Astrocyte (in vitro differentiated cells and primary cell): ENCODE results near the gene AKT3. TPM values are rescaled to one million over a fixed set of nuclear protein-coding genes. Genes with fewer than 3 reads are reported as not detected.

Experiments used
- DNase-seq: peaks from one replicate; pipeline ENCODE4 v3.0.0-alpha.2; 2010; ENCODE audit warnings: low read depth
- FAIRE-seq: peaks from 2 replicates; lab custom pipeline; 2011; peaks lifted over from hg19 to GRCh38; lab: Jason Lieb, UNC
- H2AFZ ChIP-seq: 2 replicates; pipeline ENCODE4 v1.6.0; 2012; ENCODE audit warnings: low read depth, low read length, inconsistent platforms
- H3K27ac ChIP-seq: 2 replicates; pipeline ENCODE4 v1.5.1; 2011; ENCODE audit warnings: low read depth, low read length, inconsistent platforms
- H3K27me3 ChIP-seq: 2 replicates; pipeline ENCODE4 v1.6.0; 2011; ENCODE audit warnings: low read length, inconsistent platforms; ENCODE audit not compliant: insufficient read depth
- H3K36me3 ChIP-seq: 2 replicates; pipeline ENCODE4 v1.5.1; 2011; ENCODE audit warnings: low read length, inconsistent platforms; ENCODE audit not compliant: insufficient read depth
- H3K4me1 ChIP-seq: 2 replicates; pipeline ENCODE4 v1.5.1; 2011; ENCODE audit warnings: low read length, inconsistent platforms; ENCODE audit not compliant: insufficient read depth
- H3K4me2 ChIP-seq: 2 replicates; pipeline ENCODE4 v1.6.0; 2012; ENCODE audit warnings: low read length, inconsistent platforms
- H3K4me3 ChIP-seq: 2 replicates; pipeline ENCODE4 v1.5.1; 2011; ENCODE audit warnings: low read depth, mild to moderate bottlenecking, low read length, inconsistent platforms; ENCODE audit not compliant: insufficient read depth
- H3K79me2 ChIP-seq: 2 replicates; pipeline ENCODE4 v1.6.0; 2012; ENCODE audit warnings: mild to moderate bottlenecking, low read length, inconsistent platforms; ENCODE audit not compliant: insufficient read depth
- H3K9ac ChIP-seq: 2 replicates; pipeline ENCODE4 v1.6.0; 2012; ENCODE audit warnings: mild to moderate bottlenecking, low read length, inconsistent platforms
- H3K9me3 ChIP-seq: 2 replicates; pipeline ENCODE4 v1.5.1; 2012; ENCODE audit warnings: low read depth, mild to moderate bottlenecking, low read length, inconsistent platforms; ENCODE audit not compliant: insufficient read depth
- H4K20me1 ChIP-seq: 2 replicates; pipeline ENCODE4 v1.6.0; 2012; ENCODE audit warnings: low read length, inconsistent platforms; ENCODE audit not compliant: insufficient read depth
- H3K27ac Mint-ChIP-seq: one replicate; pipeline ENCODE4 v1.8.0; 2021; ENCODE audit warnings: mild to moderate bottlenecking, mixed read lengths; ENCODE audit not compliant: unreplicated experiment
- H3K27me3 Mint-ChIP-seq: one replicate; pipeline ENCODE4 v1.8.0; 2021; ENCODE audit warnings: low read depth, mixed read lengths; ENCODE audit not compliant: unreplicated experiment
- H3K36me3 Mint-ChIP-seq: one replicate; pipeline ENCODE4 v1.8.0; 2021; ENCODE audit warnings: low read depth, mixed read lengths; ENCODE audit not compliant: unreplicated experiment
- H3K4me1 Mint-ChIP-seq: one replicate; pipeline ENCODE4 v1.8.0; 2021; ENCODE audit warnings: low read depth, mixed read lengths; ENCODE audit not compliant: unreplicated experiment
- H3K4me3 Mint-ChIP-seq: one replicate; pipeline ENCODE4 v1.8.0; 2021; ENCODE audit warnings: mild to moderate bottlenecking, moderate library complexity, mixed read lengths; ENCODE audit not compliant: unreplicated experiment
- H3K9me3 Mint-ChIP-seq: one replicate; pipeline ENCODE4 v1.8.0; 2021; ENCODE audit warnings: mild to moderate bottlenecking, mixed read lengths; ENCODE audit not compliant: unreplicated experiment
- CTCF ChIP-seq: IDR thresholded peaks from 2 replicates; pipeline ENCODE4 v1.5.1; 2011; ENCODE audit warnings: low read depth, mild to moderate bottlenecking, inconsistent platforms, low read length, moderate library complexity; ENCODE audit not compliant: insufficient read depth
- EZH2 ChIP-seq: IDR thresholded peaks from 2 replicates; pipeline ENCODE4 v1.6.1; 2012; ENCODE audit warnings: mild to moderate bottlenecking, low read length, inconsistent platforms; ENCODE audit not compliant: insufficient read depth
- total RNA-seq: library from RNA; stranded (reverse); gene quantifications from 2 replicates; pipeline ENCODE4 v1.2.1, GENCODE V29; 2021

AKT3 gene
- total RNA-seq, 1 donor from 2014 or later, result 64.5 TPM

- peaks cover 4% of the 10 kb centered on the region for H3K36me3 ChIP-seq
- FAIRE-seq, result no peak
- Mint-ChIP-seq H3K36me3 (peaks cover 26% of the 10 kb centered on the region), H3K4me3 (no peak overlapping the region), H3K27ac (no peak overlapping the region), H3K9me3 (peaks cover 4% of the 10 kb centered on the region), H3K27me3 (no peaks in the 10 kb centered on the region), H3K4me1 (peaks cover 8% of the 10 kb centered on the region)
- no peak overlapping the region for H3K4me2 ChIP-seq
- H3K27ac ChIP-seq, result no peak overlapping the region
- H3K9me3 ChIP-seq, result peaks cover 3% of the 10 kb centered on the region
- H3K4me1 ChIP-seq, result no peaks in the 10 kb centered on the region
- H3K27me3 ChIP-seq, result no peaks in the 10 kb centered on the region
- no peak overlapping the region for H3K9ac ChIP-seq
- H3K4me3 ChIP-seq, result no peak overlapping the region
- H3K79me2 ChIP-seq, result no peaks in the 10 kb centered on the region
- no peaks in the 10 kb centered on the region for H4K20me1 ChIP-seq
- no peak for TF ChIP-seq EZH2
- no peak for TF ChIP-seq CTCF
- H2AFZ ChIP-seq, result no peak overlapping the region
- DNase-seq, result peak; percentile 54
Observed at GRCh38 chr1:243605604-243606003, 244.4 kb downstream of the AKT3 start.

- Mint-ChIP-seq H3K27me3 (no peaks in the 10 kb centered on the region), H3K36me3 (peaks cover 17% of the 10 kb centered on the region), H3K4me3 (no peak overlapping the region), H3K27ac (no peak overlapping the region), H3K4me1 (peaks cover 20% of the 10 kb centered on the region), H3K9me3 (peaks cover 4% of the 10 kb centered on the region)
- Histone ChIP-seq H2AFZ (no peak overlapping the region), H3K27ac (no peak overlapping the region), H3K27me3 (no peaks in the 10 kb centered on the region), H3K4me3 (no peak overlapping the region), H3K9me3 (peaks cover 3% of the 10 kb centered on the region), H4K20me1 (no peaks in the 10 kb centered on the region), H3K4me1 (peaks cover 13% of the 10 kb centered on the region), H3K79me2 (no peaks in the 10 kb centered on the region), H3K4me2 (no peak overlapping the region), H3K36me3 (no peaks in the 10 kb centered on the region), H3K9ac (no peak overlapping the region)
- FAIRE-seq (no peak), DNase-seq (no peak)
- TF ChIP-seq EZH2, result no peak
Observed at GRCh38 chr1:243601720-243602119, 248.3 kb downstream of the AKT3 start.

DNA sequence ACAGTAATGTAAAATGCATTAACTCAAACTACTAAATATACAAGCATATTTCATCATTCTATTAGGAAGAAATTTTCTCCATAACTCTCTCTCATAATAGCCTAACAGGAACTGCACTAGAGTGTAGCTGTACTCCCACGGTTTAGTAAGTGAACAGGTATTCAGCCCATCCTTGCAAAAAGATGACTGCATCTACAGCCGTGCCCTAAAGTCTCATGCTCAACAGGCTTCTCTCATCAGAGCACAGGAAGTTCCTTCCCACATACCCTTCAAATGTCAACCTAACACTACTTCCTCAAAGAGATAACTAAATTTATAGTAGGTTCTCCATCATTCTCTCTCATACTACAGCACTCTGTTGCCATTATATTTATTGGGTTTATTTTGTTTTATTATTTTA, 251.6 kb downstream of the AKT3 start:
- peaks cover 4% of the 10 kb centered on the region for H3K9me3 Mint-ChIP-seq
- peaks cover 5% of the 10 kb centered on the region for H3K36me3 Mint-ChIP-seq
- peak; percentile 88 for FAIRE-seq
- Histone ChIP-seq H4K20me1 (no peaks in the 10 kb centered on the region), H3K9ac (no peak overlapping the region), H3K27ac (peak overlapping the region; percentile 35), H3K9me3 (peaks cover 3% of the 10 kb centered on the region), H3K79me2 (no peaks in the 10 kb centered on the region), H3K36me3 (no peaks in the 10 kb centered on the region), H3K4me1 (peaks cover 24% of the 10 kb centered on the region), H3K27me3 (no peaks in the 10 kb centered on the region), H2AFZ (no peak overlapping the region), H3K4me2 (peak overlapping the region; percentile 37), H3K4me3 (no peak overlapping the region)
- H3K27me3 Mint-ChIP-seq, result no peaks in the 10 kb centered on the region
- DNase-seq, result peak; percentile 91
- H3K4me3 Mint-ChIP-seq, result no peak overlapping the region
- peaks cover 30% of the 10 kb centered on the region for H3K4me1 Mint-ChIP-seq
- H3K27ac Mint-ChIP-seq, result peak overlapping the region; percentile 2
- TF ChIP-seq EZH2, result no peak
- TF ChIP-seq CTCF, result no peak
